Upper lobe of left lung (tissue), 4 donors: ENCODE measurements around the gene HNF4A.

Experiments
- CTCF ChIP-seq, 6 experiments: fragments of 450-650 bp in 4 of 6; fragments of 200-600 bp in 2 of 6; sonication (generic) in 2 of 6; IDR thresholded peaks; one replicate each; pipeline ENCODE4 v1.5.1; 2016 to 2019; ENCODE audit warnings: antibody characterized with exemption in 6 of 6
- EP300 ChIP-seq, 4 donors: sonication (generic); formaldehyde crosslinking; IDR thresholded peaks; one replicate each; pipeline ENCODE4 v1.5.1; 2017; ENCODE audit warnings: antibody characterized with exemption in 4 of 4, control low read depth in 2 of 4
- POLR2A ChIP-seq, 4 donors: fragments of 450-650 bp; IDR thresholded peaks; one replicate each; pipeline ENCODE4 v1.5.1; 2016 to 2017; ENCODE audit warnings: antibody characterized with exemption in 4 of 4, mild to moderate bottlenecking in 2 of 4
- POLR2AphosphoS5 ChIP-seq, 2 donors: sonication (generic); formaldehyde crosslinking; IDR thresholded peaks; one replicate each; pipeline ENCODE4 v1.5.1; 2017; ENCODE audit warnings: antibody characterized with exemption in 2 of 2

- no peak for TF ChIP-seq CTCF (IDR thresholded peaks at IDR 0.05)
- no peak for TF ChIP-seq POLR2AphosphoS5 (IDR thresholded peaks at IDR 0.05)
- TF ChIP-seq EP300 (IDR thresholded peaks at IDR 0.05): no peak
- TF ChIP-seq POLR2A (IDR thresholded peaks at IDR 0.05): no peak
These were observed 38.9 kb downstream of the HNF4A start for GRCh38 chr20:44394452-44394701.
